ENCODE measurements around the gene STAG1.
"Not testable (repeated sequence)": the region's sequence is repeated elsewhere in the genome, so short reads cannot be mapped to it uniquely, and the experiment has no call there.

STAG1 gene

DNA sequence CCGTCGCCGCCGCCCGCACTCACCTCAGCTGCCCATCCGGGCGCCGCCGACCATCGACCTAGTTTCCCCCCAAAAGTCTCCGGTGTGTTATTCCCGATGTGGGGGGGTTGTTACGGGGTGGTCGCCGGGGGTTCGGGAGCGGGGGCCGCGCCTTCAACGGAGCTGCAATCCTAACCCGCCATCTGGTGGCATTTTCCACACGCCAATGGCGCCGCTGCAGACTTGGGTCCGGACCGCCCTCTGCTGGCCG, at the start of gene STAG1:
Gene STAG1, minus strand, starts transcription at position 207 of the 250 bp plus-strand sequence. CDS start 121,480 bp downstream, outside the sequence.
- no peak for DNase-seq

DNA sequence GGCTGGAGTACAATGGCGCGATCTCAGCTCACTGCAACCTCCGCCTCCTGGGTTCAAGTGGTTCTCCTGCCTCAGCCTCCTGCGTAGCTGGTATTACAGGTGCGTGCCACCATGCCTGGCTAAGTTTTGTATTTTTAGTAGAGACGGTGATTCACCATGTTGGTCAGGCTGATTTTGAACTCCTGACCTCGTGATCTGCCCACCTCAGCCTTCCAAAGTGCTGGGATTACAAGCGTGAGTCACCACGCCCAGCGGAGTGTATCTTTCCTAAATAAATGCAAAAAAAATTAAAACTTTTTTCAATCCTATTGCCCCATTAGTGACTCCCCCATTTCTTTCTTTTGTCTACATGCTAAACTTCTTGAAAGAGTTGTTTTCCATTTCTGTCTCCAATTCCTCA, 49.0 kb upstream of the STAG1 start:
- not testable (repeated sequence) for DNase-seq

DNA sequence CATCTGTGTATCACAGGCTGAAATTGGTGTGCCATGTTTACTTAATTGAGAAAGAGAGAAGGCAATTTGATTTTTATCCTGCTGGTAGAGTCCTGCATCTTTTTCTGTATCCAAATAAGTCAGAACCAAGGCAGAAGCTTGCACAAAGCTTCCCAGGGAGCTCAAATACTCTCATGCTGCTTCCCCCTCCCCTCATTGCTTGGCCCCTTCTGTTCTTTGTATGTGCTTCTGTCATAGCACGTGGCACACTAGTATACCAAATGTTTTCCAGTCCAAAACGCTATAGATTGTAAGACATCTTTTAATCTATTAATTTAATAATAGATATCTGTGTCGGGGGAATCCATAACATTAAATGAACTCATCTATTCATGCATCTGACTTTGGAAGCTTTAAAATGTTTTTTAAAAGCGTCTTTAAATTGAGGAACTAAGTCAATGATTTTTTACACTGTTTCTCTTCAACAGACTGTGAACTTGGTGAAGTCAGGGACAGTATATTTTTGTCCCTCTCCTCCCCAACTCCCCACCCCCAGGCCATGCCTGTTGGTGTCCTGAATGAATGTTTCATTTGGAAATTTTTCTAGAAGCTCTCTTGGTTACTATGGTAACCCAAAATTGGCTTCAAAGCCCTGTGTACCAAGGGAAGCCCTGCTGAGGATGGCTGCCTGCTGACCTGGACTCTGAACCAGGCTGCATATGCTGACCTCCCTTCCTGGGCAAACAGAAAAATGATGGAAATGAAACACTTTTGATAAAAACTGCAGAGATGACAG, 40.6 kb upstream of the STAG1 start:
- DNase-seq: no peak

DNA sequence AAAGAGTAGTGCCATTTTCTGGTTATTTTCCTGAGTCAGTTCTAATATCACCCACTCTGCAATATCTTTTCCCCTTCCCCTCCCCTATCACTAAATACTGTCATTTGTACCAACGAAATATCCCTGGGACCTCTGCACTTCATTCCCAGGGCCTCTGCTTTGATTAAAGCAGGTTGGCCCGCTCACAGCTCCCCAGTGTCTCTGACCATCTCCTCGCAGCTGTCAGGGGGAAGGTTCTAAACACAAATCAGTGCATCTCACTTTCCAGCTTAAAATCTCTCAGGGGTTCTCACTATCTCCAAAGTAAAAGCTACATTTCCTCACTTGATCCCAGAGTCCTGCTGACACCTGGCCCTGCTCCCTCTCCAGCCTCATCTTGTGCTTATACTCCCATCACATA, 38.6 kb upstream of the STAG1 start:
- no peak for DNase-seq

DNA sequence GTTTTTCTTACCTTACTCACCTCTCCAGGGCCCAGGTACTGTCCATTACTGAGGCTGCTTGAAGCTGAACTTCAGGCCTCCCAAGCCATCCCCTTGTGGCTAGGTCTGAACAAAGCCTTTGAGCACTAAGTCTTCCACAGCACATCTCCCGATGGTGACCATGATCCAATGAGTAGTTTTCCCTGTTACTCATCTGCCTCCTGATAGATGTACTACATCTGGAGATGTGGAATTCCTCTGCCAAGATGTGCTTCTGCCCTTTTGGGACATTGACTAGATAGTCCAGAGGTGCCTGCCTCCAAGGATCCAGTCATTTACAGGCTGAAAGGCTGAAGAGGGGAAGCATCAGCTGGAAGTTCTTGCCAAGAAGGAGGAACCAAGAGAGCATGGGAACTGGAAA, 37.8 kb upstream of the STAG1 start:
- no peak for DNase-seq

DNA sequence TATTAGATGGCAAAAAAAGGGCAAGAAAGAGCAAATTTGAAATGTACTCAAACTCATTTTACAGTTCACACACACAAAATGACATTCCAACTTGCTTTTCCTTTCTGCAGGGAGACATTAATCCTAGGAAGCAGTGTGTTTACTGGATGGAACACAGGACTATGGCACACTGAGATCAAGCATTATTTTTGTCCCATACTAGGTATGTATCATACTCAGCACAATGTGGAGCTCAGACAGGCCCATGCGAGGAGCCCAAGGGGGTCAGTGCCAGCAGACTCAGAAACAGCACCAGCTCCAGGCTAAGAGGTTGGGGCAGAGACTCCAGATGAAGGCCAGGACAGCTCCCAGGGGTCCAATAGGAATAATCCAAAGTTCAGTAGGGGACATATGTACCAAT, 36.0 kb upstream of the STAG1 start:
- no peak for DNase-seq

DNA sequence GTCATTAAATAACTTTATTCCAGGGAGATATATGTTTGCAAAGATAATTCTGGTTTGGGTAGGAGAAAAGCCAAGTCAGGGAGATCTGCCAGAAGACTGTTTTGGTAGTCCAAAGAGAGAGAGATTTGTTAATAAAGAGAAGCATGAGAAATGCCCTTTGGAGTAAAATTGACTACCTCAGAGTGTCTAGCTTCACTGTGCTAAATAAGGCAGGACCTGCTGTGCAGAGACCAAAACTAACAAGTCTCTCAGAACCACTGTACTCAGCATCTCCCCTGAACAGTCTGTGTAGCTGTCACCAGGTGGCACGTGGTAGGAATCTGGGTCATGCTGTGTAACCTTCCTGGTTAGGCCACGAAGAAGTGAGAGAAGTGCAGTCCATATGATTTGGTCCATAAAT, 35.2 kb upstream of the STAG1 start:
- DNase-seq: peak; percentile 18 to 25

DNA sequence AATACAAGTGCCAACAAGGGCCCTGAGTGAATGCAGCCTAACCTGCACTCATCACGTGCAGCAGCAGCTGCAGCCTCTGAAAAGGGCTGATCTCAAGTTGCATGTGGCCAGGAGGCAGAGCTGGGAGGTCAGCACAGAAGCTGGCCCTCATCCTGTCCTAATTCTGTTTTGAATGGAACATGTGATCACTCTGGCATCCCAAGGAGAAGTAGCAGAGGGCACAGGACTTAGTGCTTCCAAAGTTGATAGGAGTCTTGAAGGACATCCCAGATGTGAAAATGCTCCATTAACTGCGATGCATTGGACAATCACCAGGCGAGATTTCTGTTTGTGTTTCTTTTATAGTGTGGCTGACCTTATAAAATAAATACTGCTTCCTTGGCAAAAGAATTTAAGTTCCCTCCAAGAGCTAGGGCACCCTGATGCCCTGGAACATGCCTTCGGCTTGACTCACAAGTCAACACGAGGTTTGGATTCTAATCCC, 31.6 kb upstream of the STAG1 start:
- DNase-seq: no peak

DNA sequence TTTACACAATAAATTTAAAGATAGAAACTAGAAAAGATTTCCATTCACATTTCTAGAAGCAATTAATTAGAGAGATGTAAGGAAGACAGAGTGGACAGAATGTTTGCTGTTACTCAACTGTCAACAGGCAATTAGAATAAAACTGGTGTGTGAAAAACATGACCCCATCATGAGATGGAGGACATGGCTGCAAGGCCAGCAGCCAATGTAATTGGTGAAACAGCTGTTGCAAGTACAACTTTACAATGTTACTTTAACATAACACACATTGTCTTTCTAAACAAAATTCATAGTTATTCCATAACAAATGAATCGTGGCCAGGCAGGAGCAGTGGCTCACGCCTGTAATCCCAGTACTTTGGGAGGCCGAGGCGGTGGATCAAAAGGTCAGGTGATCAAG, 28.6 kb upstream of the STAG1 start:
- DNase-seq: no peak

DNA sequence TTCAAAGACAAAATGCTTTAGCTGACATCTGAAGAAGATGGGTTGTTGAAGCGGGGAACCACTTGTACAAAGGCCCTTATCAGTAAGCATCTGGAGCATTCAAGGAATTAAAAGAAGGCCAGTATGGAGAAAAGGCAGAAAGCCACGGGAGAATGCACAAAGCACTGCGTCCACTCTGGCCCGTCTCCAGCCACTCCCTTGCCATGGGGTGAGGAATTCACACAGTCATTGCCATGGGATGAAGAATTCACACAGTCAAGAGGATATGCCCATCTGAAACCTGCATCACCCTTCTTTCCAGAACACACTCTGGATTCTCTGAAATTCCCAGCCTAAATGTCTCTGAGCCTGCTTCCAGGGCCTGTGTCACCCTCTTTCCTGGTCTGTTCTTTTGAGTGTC, 26.7 kb upstream of the STAG1 start:
- DNase-seq: no peak

DNA sequence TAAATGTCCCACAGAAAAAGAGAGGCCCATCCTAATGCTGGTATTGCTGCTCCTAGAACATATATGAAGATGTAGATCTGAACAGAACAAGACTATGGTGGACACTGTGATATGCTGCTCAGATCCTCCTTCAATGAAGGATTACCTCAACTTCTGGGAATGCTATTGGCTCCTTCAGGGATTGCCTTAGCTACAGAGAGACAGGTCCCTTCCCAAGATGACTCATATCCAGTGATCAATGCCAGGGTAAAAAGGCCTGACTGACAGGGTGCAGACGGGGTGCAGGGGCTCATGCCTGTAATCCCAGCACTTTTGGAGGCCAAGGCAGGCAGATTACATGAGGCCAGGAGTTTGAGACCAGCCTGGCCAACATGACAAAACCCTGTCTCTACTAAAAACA, 20.5 kb upstream of the STAG1 start:
- DNase-seq: no peak

DNA sequence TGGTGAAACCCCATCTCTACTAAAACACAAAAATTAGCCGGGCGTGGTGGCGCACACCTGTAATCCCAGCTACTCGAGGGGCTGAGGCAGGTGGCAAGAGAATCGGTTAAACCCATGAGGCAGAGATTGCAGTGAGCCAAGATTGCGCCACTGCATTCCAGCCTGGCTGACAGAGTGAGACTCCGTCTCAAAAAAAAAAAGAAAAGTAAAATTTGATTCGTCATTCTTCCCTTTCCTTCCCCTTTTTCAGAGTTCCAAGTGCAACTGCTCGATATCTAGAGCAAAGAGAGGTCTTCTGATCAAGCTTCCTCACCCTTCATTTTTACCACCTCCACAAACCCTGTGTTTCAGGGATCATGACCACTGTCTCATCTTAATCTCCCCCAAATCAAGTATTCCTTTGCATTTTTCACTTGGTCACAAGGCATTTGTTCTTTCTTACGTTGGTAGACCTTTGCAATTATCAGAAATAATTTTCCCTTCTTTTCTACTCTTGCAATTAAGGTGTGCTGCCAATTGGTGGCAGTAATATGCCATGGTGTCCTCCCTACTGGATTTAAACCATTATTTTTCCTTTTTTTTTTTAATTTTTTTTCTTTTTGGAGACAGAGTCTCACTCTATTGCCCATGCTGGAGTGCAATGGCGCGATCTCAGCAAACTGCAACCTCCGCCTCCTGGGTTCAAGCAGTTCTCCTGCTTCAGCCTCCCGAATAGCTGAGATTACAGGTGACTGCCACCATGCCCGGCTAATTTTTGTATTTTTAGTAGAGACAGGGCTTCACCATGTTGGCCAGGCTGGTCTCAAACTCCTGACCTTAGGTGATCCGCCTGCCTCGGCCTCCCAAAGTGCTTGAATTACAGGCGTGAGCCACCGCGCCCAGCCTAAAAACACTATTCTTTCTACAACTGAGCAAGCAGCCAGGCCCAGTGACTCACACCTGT, 6.3 kb upstream of the STAG1 start:
- not testable (repeated sequence) for DNase-seq

DNA sequence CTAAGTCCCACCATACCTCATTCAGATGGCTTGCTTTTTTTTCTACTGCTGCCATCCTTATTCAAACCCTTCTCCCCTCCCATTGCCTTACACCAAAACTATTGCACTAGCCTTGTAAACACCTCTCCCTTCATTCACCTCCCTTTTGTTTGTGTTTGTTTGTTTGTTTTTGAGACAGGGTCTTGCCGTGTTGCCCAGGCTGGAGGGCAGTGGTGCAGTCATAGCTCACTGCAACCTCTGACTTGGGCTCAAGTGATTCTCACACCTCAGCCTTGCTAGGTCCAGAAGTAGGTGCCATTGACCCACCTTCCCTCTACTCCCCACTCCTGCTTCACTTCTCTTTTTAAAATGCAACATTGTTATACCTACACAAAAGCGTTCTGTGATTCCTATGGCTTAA, 3.0 kb upstream of the STAG1 start:
- no peak for DNase-seq

DNA sequence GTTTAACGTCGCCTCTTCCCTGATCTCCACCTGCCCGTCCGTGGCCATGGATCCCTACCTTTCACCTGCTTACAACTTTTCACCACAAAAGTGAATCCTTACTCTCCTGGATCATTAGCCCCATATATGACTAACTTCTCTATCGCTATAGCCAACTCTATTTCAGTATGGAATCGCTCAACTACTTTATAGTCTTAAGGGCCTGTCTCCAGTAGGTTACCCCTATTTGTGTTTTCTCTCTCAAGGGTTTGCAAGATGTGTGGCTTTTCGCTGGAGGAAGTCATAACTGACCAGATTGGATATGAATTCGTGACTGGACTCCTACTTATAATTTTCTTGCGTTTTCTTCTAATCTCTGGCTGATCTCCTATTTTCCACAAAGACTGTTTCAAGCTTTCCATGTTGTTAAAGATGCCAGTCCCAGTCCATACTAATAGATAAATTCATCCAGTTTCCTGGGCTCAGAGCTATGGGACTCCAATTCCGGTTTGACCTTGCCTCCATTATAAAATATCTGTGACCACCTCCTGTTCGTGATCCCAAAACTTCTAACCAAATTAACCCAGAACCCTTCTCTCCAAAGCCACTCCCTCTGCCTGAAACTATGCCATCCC, 1.3 kb upstream of the STAG1 start:
- no peak for DNase-seq

DNA sequence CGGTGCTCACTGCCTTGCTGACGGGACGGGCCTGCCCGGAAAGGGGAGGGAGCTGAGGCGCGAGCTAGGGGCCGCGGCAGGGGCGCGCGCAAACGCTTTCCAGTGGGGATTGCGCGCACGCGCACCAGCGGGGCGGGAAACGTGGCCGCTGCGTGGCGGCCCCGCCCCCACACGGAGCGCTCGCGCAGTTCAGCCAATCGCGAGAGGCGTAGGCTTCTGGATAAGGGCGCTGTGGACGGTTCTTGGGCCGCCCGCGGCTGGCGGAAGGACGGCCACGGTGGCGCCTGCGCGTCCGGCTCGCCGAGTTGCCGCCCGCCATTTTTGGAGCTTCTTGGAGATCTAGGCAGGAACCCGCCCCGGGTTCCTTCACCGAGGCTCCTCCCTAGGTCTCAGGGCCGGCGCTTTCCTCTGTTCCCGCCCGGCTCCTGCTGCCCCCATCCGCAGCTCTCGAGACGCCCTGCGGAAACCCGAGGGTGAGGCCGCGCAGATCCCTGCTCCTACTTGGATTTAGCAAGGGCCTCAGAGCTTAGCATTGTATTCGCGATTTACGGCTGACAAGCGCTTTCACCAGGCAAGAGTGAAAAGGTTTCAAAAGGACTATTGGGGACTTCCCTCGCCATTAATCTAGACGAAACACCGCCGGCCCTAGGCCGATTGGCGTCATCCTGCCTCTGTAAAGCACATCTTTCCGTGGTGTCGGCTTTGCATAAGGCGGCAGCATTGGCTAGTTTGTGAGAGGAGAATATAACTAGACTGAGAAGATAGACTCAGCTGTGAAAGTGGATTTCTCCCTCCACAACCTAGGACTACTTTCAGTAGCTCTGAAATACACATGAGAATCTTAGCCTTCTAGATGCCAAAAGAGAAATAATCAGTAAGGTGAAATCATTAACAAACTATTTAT, 496 bp upstream of the STAG1 start:
- peak; percentile 99 for DNase-seq

DNA sequence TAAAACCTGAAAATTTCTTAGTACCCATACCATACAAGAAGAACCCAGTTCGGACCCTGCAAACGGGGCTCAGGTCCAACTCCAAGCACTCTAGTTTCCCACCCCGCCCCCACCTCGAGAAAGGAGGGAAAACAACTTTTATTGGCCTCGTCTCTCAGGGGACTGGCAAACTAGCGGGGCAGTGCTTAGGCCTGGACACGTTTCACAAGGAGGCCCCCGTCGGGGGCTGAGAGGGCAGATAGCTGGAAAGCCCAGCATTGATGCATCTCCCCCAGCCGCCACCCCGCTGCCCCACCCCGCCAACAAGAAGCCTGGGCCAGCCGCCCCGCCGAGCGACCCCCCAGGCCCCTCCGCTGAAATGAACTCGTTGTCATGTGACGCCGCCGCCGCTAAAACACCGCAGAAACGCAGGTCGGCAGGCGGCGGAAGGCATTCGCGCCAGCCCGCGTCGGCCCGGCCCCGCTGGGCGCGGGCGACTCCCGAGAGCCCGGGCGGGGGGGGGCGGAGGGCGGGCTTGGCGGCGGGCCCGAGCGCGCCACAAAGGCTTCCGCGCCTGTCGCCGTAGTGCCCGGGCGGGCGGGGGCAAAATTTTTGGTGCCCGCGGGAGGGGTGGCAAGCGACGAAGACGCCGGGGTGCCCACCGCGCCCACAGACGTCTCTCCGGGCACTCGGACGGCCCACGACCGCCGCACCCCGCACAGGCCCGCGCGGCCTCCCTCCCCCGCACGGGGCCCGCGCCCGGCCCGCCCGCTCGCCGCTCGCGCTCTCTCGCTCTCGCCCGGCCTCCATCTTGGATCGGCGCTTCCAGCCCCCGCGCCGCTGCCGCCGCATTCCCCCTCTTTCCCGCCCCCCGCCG, 634 bp downstream of the STAG1 start:
- DNase-seq: peak; percentile 78 to 79

DNA sequence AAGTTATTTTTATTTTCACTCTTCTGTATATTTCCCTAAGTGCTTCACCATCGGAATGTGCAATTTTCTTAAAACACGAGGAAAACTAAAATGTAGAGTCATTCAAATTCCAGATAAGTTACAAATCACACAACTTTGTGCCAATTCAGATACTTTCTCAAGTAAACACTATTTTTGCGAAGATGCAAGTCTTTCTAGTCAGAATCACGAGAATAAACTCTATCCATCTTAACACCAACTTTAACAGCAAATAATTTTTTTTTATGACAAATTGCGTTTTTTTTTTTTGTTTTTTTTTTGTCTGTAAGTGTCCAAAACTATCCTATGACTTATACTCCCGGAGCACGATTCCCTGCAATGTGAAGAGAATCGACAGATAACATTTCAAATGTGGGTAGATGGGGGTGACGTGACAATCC, 1.3 kb downstream of the STAG1 start:
- DNase-seq: no peak

DNA sequence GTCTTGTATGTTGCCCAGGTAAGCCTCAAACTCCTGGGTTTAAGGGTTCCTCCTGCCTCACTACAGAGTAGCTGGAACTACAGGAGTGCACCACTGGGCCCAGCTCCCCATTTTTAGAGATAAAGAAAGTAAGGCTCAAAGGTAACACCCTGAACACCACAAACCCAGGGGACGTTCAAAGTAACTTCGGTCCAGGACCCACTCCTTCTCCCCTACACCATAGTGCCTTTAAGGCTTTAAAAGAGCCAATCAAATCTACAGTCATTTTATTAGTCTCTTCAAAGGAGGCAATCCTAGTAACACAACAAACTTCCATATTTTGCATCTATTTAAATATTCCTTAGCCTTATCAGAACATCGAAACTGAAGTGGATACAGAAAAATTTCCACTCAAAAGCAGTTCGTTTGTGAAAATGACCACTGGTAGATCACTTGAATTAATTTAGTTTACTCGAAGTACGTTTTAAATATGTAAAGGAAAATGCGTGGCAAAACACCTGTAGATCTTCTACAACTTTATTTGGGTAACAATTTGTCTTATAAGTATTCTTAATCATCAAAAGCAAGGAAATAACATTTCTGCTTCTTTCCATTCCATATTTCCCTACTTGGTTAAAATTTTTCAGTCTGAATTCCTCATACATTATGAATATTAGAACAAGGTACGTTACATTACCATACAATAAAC, 1.8 kb downstream of the STAG1 start:
- DNase-seq: peak in 1 of 2 experiments; percentile 29

DNA sequence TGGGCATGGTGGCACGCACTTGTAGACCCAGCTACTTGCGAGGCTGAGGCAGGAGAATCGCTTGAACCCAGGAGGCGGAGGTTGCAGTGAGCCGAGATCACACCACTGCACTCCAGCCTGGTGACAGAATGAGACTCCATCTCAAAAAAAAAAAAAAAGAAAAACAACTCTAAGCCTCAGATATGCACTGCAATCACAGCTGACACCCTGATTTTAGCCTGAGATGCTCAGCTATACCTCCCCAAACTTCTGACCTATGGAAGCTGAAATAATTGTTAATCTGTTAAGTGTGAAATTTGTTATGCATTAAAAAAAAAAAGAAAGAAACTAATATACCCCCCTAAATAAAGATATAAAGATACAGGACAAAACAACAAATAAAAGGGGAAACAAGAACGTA, 2.6 kb downstream of the STAG1 start:
- DNase-seq: not testable (repeated sequence)

DNA sequence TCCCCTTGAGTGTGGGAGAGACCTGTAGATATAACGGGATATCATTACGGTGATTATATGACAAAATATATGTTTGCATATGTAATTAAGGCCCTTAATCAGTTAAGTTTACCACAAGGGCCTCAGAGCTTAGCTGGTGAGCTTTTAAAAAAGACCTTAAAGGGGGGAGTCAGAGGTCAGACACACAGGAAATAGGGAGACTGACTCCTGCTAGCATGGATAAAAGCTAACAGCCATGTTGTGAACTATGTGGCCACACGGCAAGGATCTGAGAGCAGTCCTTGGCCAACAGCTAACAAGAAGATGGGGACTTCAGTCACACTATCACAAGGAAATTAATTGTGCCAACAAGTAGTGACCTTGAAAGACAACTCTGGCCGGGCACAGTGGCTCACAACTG, 3.1 kb downstream of the STAG1 start:
- no peak for DNase-seq

DNA sequence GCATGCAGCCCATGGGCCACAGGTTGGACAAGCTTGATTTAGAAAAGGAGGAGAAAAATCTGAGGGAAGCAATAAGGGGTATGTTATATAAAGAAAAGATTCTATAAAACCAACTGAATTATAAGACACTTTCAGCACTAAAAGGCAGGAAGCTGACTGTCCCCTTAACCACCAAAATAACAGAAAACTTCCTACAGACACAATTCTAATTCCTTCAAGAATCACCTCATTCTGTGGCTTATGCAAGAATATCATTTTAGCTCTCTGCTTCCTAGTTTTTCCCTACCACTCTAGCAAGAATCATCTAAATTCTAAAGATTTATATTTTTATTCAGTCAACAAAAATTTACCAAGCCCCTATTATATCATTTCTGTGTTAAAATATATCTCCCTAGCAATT, 6.3 kb downstream of the STAG1 start:
- DNase-seq: no peak

Measured in activated T-cell treated with anti-CD3 and anti-CD28 coated beads, Interleukin-2, amount 50 U/mL, for 48 hours (primary cell).